Stimulated activated CD4-positive, alpha-beta T cell treated with anti-CD3 and anti-CD28 coated beads, Interleukin-4, amount 100 ng/mL, for 24 hours (primary cell): ENCODE data around the gene TNIK.

ENCODE experiments used
- DNase-seq: peaks from one replicate; pipeline ENCODE4 v3.0.0-alpha.2; 2020

The TNIK gene

DNA sequence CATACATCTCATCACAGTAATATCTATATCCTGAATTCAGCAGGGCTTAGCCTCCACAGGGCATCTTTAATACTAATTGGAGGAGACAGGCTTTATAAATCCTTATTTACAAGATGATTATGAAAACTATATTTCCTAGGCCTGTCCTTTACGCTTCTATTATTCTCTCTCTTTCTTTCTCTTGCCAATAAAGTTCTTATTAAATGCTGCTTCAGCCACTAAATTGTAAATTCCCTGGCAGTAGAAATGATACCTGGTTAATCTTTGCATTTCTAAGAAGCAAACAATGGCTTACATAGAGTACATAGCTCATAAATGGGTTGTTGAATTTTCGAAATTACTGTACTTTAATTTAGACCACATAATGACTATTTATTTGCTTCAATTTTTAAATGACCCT is 43.5 kb downstream of the TNIK start:
- no peak for DNase-seq

DNA sequence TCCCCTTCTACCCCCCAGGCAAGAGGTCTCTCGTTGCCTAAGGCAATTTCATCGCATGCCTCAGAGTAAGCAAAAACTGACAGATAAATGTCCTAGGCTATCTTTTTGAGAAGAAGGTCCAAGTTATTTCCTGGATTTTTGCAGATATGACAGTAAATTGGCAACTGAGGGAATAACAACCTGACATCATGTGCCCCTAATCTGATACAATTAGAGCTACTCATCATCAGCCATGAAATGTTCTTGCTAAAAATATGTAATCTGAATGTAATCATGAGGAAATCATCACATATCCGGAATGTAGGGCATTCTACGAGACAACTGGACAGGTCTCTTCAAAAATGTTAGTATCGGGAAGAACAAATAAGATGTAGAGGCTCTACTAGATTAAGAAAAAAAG is 44.1 kb downstream of the TNIK start:
- DNase-seq = no peak

DNA sequence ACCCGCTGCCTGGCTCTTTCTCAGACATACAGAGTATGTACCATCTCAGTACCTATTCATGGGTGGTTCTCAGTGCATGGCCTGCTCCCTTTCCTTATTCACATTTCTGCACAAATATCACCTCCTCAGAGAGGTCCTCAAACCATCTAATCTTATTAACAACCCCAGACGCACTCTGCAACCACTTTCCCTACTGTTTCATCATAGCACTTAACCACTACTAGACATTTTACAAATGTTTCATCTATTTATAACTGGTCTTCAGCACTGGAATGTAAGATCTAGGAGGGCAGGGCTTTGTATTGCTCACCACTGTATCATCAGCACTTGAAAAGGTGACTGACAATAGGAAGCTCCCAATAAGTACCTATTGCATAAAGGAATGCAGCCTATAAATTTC is 45.1 kb downstream of the TNIK start:
- no peak for DNase-seq

DNA sequence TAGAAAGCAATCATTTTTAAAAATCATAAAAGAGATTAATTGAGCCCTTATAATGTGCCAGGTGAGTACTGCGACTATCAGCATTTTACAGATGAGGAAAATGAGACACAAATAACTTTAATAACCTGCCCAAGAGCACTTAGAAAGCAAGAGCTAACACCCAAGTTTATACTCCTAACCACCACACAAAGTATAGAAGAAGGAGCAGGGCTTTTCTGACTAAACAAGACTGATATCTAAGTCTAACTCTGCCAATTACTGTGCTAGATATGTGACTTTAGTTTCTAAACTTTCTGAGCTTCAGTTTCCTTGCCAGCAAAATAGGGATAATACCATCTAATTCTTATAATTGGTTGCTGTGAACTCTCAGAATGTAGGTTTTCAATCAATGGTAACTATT is 47.7 kb downstream of the TNIK start:
- DNase-seq = no peak

DNA sequence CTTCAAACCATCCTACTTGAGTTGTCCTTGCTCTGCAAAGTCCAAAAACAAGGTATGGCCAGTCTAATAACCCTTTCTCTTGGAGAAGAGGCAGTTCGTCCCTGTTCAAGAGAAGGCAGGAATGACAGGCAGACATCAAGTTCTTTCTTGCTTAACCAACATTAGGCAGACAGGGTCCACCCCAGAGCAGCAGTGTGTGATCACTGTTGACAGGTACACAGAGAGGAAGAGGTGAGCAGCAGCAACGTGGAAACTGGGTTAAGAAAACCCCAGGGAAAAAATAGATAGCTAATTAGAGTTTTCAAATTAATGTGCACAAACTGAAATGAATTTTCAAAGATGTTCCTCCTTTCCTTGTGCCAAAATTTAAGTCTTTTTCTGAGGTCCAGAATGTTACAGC is 48.2 kb downstream of the TNIK start:
- DNase-seq = no peak

DNA sequence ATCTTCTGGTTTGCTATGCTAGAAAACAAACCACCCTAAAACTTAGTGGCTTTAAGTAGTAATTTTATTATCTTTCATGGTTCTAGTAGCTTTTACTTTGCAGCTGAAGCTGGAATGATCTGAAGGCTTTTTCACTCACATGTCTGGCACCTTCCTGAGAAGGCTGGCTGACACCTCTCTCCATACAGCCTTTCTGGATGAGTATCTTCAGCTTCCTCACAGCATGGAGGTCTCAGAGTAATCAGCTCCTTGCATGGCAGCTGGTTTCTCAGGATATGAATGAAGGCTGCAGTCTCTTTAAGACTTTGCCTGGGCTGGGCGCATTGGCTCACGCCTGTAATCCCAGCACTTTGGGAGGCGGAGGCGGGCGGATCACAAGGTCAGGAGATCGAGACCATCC is 50.0 kb downstream of the TNIK start:
- no peak for DNase-seq

DNA sequence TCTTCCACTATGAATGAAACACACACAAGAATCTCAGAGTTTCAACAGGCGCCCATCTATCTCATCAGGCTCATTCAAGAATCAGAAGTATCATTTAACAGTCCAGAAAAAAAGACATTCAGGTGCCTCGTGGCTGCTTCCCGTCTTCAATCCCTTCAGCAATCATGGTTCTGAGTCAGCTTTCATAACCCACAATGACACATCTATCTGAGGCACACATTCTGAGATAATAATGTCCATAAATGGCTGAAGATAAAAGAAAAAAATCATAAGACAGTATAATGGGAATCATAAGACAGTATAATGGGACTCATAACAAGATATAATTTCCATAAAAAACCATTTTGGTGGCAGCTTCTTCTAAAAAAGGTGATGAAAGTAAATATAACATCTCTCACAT is 52.4 kb downstream of the TNIK start:
- DNase-seq = no peak

DNA sequence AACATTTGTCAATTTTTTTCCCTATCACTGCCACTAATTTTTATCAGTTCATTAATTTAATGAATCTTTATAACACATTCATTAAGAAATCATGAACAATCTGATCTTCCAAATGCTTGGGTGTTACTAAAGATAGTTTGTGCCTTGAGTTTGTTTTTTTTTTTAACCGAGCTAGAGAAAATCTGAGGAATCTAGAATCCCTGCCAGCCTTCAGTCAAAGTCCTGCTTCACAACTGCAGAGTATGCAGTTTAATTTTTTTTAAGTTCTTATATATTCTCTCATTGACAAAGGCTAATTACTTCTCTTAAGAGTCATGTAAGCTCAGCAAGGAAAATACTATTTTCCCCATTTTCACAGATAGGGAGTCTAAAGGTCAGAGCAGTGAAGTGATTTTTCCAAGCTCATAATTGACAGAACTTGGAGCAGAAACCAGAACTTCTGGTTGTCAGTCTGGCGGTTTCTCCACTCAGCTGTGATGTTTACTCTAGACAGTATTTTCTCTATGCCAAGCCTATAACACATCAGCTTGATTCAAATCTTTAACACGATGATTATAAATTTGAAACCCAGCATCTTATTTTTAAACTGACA is 55.7 kb downstream of the TNIK start:
- no peak for DNase-seq

DNA sequence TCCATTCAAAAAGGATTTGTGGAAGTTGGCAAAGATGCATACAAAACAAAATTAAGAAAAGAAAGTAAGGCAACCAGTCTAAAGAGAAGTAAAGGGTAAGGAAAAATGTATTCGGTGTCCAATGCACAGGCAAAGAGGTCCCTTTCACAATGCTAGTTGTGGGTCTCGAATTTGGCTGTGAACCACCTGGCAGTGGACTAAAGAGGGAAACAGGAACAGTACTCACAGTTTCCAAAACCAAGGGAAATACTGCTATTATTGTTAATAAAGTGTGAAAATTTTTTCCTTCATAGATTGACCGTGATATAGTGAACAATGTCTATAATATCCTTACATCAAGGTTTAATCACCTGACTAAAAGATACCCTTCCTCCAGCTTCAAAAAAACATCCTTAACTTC is 57.9 kb downstream of the TNIK start:
- DNase-seq = no peak

DNA sequence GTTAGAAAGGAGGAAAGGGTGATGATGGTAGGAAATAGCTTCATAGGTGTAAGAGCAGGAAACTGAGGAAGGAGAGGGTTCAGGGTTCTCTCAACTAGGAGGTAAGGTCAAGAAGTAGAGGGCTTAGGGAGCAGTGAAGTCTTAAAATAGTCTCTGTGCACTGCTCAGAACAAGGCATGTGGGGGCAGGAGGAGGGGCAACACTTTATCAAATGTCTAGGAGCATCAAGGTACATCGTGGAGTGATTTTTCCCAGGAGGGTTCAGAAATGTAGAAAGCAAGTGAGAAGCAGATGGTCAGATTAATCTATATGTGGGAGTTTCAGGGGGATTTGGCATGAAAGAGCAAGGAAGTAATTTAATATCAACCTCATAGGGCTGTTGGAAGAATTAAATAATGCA is 58.8 kb downstream of the TNIK start:
- DNase-seq = no peak

DNA sequence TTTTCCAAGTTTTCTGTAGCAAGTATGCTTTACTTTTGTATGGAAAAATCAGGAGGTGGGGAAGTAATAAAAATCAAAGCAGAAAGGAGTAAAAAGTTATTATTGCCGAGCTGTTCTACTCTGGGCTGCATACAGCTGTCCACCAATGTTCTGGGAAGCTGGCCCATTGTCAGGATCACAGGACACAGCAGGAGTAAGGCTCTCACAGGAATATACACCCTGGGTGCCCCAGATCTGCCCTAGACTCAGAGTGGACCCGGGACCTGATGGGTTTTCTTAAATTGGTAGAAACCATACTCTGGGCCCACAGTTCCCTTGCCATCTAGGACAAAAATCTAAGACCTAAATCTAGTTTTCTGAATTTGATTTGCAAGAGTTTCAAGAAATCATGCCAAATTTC is 60.4 kb downstream of the TNIK start:
- no peak for DNase-seq

DNA sequence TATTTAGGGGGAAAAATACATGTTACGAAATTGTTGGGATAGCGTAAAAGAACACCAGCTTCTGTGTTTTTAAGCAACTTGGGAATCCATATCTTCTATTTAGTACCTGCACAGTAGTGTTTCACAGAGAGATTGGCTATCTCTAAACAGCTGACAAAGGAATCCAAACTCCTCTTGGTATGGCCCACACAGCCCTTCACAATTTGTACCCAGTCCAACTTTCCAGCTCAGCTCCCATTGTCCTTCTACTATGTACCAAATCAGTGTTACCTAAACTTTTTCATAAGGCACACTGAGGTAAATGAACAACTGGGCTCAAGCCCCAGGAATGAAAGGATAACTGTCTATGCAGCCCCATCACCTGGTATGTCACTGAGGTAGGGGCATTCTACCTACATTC is 61.9 kb downstream of the TNIK start:
- DNase-seq = no peak

DNA sequence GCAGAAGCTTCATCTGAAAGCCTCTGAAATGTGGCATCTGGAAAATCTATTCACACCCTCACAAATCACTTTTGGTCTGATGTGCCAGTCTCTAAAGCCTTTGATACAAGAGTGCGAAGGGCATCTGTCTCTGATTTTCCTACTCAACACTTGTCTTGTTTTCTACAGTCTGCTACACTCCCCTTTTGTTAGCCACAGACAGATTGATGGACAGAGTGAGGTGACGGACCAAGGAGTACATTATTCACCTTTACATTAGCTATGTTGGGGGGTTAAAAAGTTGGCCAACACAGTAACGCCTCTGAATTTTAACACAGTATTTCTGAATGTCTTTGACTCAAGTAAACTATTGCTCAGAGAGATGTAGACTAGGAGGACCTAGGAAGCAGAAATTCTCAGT is 63.1 kb downstream of the TNIK start:
- no peak for DNase-seq

DNA sequence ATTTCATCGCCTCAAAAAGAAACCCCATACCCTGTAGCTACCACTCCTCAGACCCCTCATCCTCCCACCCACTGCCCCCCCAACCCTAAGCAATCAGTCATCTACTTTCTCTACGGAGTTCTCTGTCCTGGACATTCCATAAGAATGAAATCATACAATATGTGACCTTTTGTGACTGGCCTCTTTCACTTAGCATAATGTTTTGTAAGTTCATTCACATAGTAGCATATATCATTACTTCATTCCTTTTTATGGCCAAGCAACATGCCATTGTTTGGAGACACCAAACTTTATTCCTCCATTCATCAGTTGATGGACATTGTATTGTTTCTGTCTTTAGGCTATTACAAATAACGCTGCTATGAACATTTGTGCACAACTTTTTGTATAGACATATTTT is 64.2 kb downstream of the TNIK start:
- no peak for DNase-seq

DNA sequence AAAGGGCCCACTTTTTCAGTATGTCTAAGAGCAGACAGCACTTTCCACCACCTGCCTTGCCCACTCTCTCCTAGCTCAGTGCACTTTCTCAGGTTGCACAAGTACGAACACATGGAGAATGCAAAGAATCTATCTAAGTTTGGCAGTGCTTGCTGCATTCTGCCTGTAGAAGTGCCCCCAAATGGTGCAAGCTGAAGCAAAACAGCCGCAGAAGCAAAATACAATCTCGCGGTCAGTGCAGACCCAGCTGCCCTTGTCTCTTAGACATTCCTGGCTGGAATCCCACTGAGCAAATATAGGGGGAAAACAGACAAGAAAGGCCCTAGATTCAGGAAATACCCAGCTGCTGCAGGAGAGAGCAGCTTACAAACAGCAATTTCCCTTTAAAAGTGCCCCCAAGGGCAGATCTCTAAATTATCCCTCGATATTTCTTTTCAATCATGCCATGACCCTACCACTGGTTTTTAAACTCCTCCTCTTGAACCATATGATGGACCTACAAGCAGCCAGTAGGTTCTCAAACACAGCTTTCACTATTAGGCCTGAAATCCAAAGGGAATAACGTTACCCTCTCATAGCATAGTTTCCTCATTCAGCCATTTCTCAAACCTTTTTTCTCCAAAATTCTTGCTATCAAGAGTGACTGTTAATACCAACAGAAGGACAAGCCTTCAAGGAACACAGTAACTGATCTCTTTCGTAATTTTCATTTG is 67.0 kb downstream of the TNIK start:
- DNase-seq = no peak

DNA sequence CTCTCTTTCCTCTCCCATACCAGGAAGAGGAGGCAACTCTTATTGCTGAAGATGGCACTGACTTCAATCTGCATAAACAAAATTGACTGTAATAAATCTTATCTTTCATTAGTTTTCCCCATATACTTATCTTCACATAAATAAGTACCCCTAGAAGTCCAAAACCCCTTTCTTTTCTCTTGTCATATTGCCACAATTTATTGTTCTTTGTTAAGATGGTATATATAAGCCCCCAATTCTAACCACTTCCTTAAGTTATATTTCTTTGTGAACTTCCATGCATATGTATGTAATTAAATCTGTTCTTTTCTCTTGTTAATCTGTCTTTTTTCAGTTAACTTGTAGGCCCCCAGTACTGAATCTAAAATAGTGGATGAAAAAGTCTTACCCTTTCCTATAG is 68.8 kb downstream of the TNIK start:
- no peak for DNase-seq

DNA sequence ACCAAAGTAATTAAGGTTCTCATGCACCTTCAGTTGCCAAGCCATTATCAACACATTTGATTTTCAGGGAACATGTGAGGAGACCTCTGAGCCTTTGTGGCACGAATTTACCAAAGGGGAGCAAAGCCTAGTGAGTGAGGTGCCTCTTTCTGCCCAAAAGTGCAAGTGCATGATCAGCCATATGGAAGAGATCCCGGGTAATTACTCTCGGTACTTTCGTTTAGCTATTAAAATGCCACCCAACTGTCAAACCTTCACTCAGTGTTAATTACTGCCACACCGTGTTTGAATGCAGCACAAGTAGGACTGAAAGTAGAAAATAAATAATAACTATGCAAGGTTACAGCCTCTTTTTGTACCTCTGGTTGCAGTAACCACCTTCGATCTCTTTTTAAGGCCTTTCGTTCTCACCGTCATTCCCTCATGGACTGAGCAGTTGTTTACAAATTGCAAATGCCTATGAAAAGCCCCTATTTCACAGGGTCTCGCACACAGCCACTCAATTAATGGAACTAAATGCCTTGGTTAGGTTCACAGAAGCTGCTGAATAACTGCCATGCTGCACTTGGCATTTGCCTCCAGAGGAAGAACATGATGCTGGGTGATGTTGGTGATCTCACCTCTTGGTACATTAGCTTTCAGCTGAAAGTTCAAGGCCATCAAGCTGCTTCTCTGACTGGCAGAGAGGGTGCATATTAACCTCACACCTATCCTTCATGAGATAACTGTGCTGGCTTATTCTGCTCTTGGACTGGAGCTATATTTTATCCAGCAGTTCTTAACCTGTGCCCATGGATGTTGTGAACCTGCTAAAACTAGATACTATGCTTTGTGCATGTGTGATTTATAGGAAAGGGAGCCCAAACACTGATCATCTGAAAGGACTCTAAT is 69.9 kb downstream of the TNIK start:
- DNase-seq = no peak

DNA sequence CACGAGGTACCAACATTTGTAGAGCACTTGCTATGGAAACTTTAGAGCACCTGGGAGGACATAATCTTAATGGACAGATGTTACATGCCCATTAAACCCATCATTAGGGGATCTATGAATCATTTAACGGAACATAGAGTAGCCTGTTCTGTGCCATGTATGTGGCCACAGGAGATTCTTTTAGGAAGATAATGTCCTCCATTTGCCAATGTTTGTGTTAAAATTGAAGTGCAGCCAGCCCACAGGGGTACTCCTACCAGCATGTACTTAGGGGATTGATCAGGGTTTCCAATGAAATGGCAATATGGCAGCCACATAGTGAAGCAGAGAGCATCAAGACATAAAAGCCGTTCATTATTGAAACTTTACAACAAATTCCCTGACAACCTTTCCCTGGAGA is 70.7 kb downstream of the TNIK start:
- DNase-seq = no peak

DNA sequence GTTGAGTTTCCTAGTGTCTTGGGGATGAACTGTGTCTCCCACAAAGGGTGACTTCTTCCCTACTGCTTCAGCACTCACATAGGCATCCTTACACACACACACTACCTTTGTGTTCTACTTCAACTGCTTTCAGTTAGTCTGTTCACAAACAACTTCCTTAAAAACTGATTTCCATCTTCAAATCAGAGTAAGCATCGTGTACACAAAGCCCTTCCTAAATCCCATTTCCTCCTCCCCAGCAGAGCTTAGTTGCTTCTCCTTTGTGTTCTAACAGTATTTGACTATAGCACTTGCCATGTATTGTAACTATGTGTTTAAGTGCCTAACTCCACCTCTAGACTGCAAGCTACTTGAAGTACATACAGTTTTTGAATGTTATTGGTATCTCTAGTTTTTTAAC is 71.7 kb downstream of the TNIK start:
- no peak for DNase-seq

DNA sequence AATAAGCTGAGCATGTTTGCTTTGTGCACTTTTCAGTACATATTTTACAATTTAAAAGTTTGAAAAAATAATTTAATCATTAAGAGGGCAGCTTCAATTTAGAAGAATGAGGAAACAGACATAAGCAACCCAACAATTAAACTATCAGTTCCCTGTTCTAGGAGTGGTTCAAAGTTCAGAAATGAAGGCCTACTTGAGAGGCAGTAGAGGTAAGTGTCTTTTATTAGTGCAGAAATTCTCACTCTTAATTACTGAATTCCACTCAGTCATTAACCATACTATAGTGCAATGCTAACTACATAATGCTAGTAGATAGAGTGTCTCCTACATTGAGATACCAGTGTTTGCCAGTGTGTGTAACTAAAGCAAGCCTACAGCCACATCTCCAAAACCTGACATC is 73.1 kb downstream of the TNIK start:
- DNase-seq = no peak

DNA sequence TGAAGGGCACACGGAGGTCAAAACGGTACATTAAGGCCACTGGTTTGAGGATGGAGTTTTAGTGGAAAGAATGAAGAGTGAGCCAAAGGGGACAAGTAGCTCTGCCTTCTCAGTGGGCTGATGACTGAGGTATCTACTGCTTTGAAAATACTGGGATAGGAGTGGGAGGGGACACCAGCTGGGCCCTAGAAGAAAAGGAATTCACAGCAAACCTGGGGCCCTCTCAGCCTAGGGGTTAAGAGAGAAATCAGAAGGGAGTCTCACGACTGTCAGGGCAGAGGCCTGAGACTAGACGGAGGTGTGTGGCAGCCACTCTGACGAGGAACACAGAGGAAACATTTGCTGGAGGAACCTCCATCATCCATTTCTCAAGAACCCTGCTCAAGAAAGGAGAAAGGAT is 75.1 kb downstream of the TNIK start:
- no peak for DNase-seq

DNA sequence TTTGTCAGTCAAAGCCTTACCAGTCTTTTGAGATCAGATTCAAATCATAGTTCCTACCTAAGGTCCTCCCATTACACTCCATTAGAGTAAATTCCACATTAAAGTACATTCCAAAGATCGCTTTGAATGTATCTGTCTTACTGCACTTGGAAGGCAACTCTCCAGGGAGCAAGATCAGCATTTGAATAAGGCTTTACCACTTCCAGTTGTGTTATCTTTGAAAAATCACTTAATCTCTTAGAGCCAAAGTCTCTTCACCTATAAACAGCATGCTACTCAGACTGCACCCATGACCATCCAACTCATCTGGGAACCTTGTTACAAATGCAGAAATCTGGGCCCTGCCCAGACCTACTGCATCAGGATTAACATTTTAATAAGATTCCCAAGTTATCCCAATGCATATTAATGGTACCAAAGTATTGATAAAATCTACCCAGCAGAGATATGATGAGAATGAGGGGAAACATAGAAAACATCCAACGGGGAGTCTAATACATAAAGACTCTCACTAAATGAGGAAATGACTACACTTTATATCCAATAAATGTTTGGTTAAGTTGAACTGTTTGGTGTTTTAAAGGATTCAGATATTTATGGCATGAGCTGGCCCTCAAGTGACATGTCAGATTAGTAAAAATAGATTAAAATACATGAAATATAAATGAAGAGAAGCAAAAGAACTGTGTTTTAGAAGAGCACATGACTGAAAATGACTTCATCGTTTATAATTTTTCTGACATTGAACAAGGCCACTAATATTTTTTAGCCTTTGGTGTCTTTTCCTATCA is 75.9 kb downstream of the TNIK start:
- no peak for DNase-seq
